Stimulated activated memory B cell treated with anti-CD40 and anti-IgM and Interleukin-4, amounts not matched to agents 10 μg/mL and 1 μg/mL and 100 μg/mL, for 72 hours (primary cell): ENCODE data around the gene TRMT10A.
A peak's percentile ranks its signal among the peaks of the same experiment; 100 is the strongest.
"Not testable (repeated sequence)": the region's sequence is repeated elsewhere in the genome, so short reads cannot be mapped to it uniquely, and the experiment has no call there.

Source experiments
- ATAC-seq: fragments of 150-1000 bp; cut with Tn5 transposase; 2 replicates; pipeline ENCODE4 v1.10.0; 2021
- H3K27ac Mint-ChIP-seq: one replicate; pipeline ENCODE4 v1.8.0; 2022; ENCODE audit warnings: mild to moderate bottlenecking, mixed read lengths
- H3K27me3 Mint-ChIP-seq: one replicate; pipeline ENCODE4 v1.8.0; 2022; ENCODE audit warnings: mixed read lengths
- H3K36me3 Mint-ChIP-seq: one replicate; pipeline ENCODE4 v1.8.0; 2022; ENCODE audit warnings: mixed read lengths
- H3K4me1 Mint-ChIP-seq: one replicate; pipeline ENCODE4 v1.8.0; 2022; ENCODE audit warnings: mixed read lengths
- H3K4me3 Mint-ChIP-seq: one replicate; pipeline ENCODE4 v1.8.0; 2022; ENCODE audit warnings: mild to moderate bottlenecking, moderate library complexity, mixed read lengths
- H3K9me3 Mint-ChIP-seq: one replicate; pipeline ENCODE4 v1.8.0; 2022; ENCODE audit warnings: mixed read lengths

Gene TRMT10A

GRCh38 chr4:99574530-99575324 is 10.9 kb upstream of the TRMT10A start, which contains the start of gene MTTP:
Gene MTTP, plus strand, starts transcription at chr4:99574824. Its CDS starts 86 bp downstream, at chr4:99574910.
- Mint-ChIP-seq H3K4me3 (peak within 1 kb of the TSS; percentile 75), H3K36me3 (no peaks in the 10 kb centered on the region), H3K27ac (peak within 1 kb of the TSS; percentile 93), H3K4me1 (peaks cover 9% of the 10 kb centered on the region), H3K9me3 (no peaks in the 10 kb centered on the region), H3K27me3 (peaks cover 18% of the 10 kb centered on the region)
- peak; percentile 51 for ATAC-seq

- no peak for ATAC-seq
- no peaks in the 10 kb centered on the region for H3K36me3 Mint-ChIP-seq
- no peak overlapping the region for H3K4me3 Mint-ChIP-seq
- no peaks in the 10 kb centered on the region for H3K9me3 Mint-ChIP-seq
- H3K4me1 Mint-ChIP-seq, result peaks cover 9% of the 10 kb centered on the region
- H3K27me3 Mint-ChIP-seq, result peaks cover 10% of the 10 kb centered on the region
- H3K27ac Mint-ChIP-seq, result peak overlapping the region; percentile 93
These were observed 10.0 kb upstream of the TRMT10A start for GRCh38 chr4:99573735-99574368.

GRCh38 chr4:99572527-99573240 is 8.8 kb upstream of the TRMT10A start:
- no peak overlapping the region for H3K4me3 Mint-ChIP-seq
- no peaks in the 10 kb centered on the region for H3K36me3 Mint-ChIP-seq
- ATAC-seq, result no peak
- H3K27ac Mint-ChIP-seq, result no peak overlapping the region
- peaks cover 4% of the 10 kb centered on the region for H3K27me3 Mint-ChIP-seq
- peaks cover 9% of the 10 kb centered on the region for H3K4me1 Mint-ChIP-seq
- no peaks in the 10 kb centered on the region for H3K9me3 Mint-ChIP-seq

- H3K9me3 Mint-ChIP-seq, result no peaks in the 10 kb centered on the region
- no peak for ATAC-seq
- no peaks in the 10 kb centered on the region for H3K36me3 Mint-ChIP-seq
- no peaks in the 10 kb centered on the region for H3K27me3 Mint-ChIP-seq
- no peak overlapping the region for H3K4me3 Mint-ChIP-seq
- H3K27ac Mint-ChIP-seq, result no peak overlapping the region
- H3K4me1 Mint-ChIP-seq, result peaks cover 9% of the 10 kb centered on the region
These were observed 8.0 kb upstream of the TRMT10A start for GRCh38 chr4:99571883-99572282.

- Mint-ChIP-seq H3K36me3 (no peaks in the 10 kb centered on the region), H3K27ac (no peak overlapping the region), H3K27me3 (no peaks in the 10 kb centered on the region), H3K4me1 (peaks cover 5% of the 10 kb centered on the region), H3K9me3 (no peaks in the 10 kb centered on the region), H3K4me3 (peak overlapping the region; percentile 1)
- no peak for ATAC-seq
These were observed 1.1 kb upstream of the TRMT10A start for GRCh38 chr4:99564921-99565320.

GRCh38 chr4:99552872-99553271 is 11.0 kb downstream of the TRMT10A start:
- Mint-ChIP-seq H3K27me3 (no peaks in the 10 kb centered on the region), H3K36me3 (peaks cover 37% of the 10 kb centered on the region), H3K9me3 (no peaks in the 10 kb centered on the region), H3K4me1 (no peaks in the 10 kb centered on the region), H3K27ac (no peak overlapping the region), H3K4me3 (no peak overlapping the region)
- no peak for ATAC-seq

GRCh38 chr4:99540277-99540939 is 23.4 kb downstream of the TRMT10A start:
- Mint-ChIP-seq H3K9me3 (peaks cover 6% of the 10 kb centered on the region), H3K27ac (no peak overlapping the region), H3K4me1 (no peaks in the 10 kb centered on the region), H3K36me3 (peaks cover 6% of the 10 kb centered on the region), H3K4me3 (no peak overlapping the region), H3K27me3 (peaks cover 10% of the 10 kb centered on the region)
- ATAC-seq, result peak; percentile 43

GRCh38 chr4:99537674-99538073 is 26.2 kb downstream of the TRMT10A start:
- Mint-ChIP-seq H3K9me3 (peaks cover 3% of the 10 kb centered on the region), H3K36me3 (no peaks in the 10 kb centered on the region), H3K4me3 (no peak overlapping the region), H3K4me1 (no peaks in the 10 kb centered on the region), H3K27ac (no peak overlapping the region), H3K27me3 (peaks cover 17% of the 10 kb centered on the region)
- no peak for ATAC-seq

GRCh38 chr4:99536848-99537247 is 27.0 kb downstream of the TRMT10A start:
- Mint-ChIP-seq H3K4me1 (no peaks in the 10 kb centered on the region), H3K36me3 (no peaks in the 10 kb centered on the region), H3K4me3 (no peak overlapping the region), H3K9me3 (peaks cover 3% of the 10 kb centered on the region), H3K27ac (no peak overlapping the region), H3K27me3 (peaks cover 17% of the 10 kb centered on the region)
- ATAC-seq, result no peak

GRCh38 chr4:99536271-99536670 is 27.6 kb downstream of the TRMT10A start:
- Mint-ChIP-seq H3K27me3 (peaks cover 19% of the 10 kb centered on the region), H3K9me3 (peaks cover 3% of the 10 kb centered on the region), H3K4me3 (no peak overlapping the region), H3K4me1 (no peaks in the 10 kb centered on the region), H3K27ac (no peak overlapping the region), H3K36me3 (no peaks in the 10 kb centered on the region)
- no peak for ATAC-seq

GRCh38 chr4:99534699-99535098 is 29.1 kb downstream of the TRMT10A start:
- not testable (repeated sequence) for H3K36me3 Mint-ChIP-seq, H3K4me3 Mint-ChIP-seq, H3K9me3 Mint-ChIP-seq, H3K4me1 Mint-ChIP-seq, H3K27ac Mint-ChIP-seq, ATAC-seq
- H3K27me3 Mint-ChIP-seq, result peaks cover 35% of the 10 kb centered on the region

- no peak for ATAC-seq
- Mint-ChIP-seq H3K9me3 (peaks cover 3% of the 10 kb centered on the region), H3K36me3 (no peaks in the 10 kb centered on the region), H3K27ac (no peak overlapping the region), H3K4me3 (no peak overlapping the region), H3K4me1 (no peaks in the 10 kb centered on the region), H3K27me3 (peaks cover 34% of the 10 kb centered on the region)
These were observed 33.9 kb downstream of the TRMT10A start for GRCh38 chr4:99529956-99530355.

GRCh38 chr4:99529228-99529627 is 34.6 kb downstream of the TRMT10A start:
- no peak for ATAC-seq
- Mint-ChIP-seq H3K27me3 (peaks cover 33% of the 10 kb centered on the region), H3K4me1 (no peaks in the 10 kb centered on the region), H3K36me3 (no peaks in the 10 kb centered on the region), H3K9me3 (peaks cover 3% of the 10 kb centered on the region), H3K27ac (no peak overlapping the region), H3K4me3 (no peak overlapping the region)

- Mint-ChIP-seq H3K4me3 (no peak overlapping the region), H3K27me3 (peaks cover 9% of the 10 kb centered on the region), H3K9me3 (no peaks in the 10 kb centered on the region), H3K4me1 (no peaks in the 10 kb centered on the region), H3K36me3 (no peaks in the 10 kb centered on the region), H3K27ac (no peak overlapping the region)
- peak; percentile 21 for ATAC-seq
These were observed 45.1 kb downstream of the TRMT10A start for GRCh38 chr4:99518601-99519295.
